Motor neuron (in vitro differentiated cells): ENCODE results near the gene PTP4A1. TPM values are rescaled to one million over a fixed set of nuclear protein-coding genes. Genes with fewer than 3 reads are reported as not detected.
"Not testable (repeated sequence)": the region's sequence is repeated elsewhere in the genome, so short reads cannot be mapped to it uniquely, and the experiment has no call there.

ENCODE experiments used
- ATAC-seq, 8 experiments: fragments of 200-7000 bp; cut with Tn5 transposase; replicated peaks in 6 of 8; 2 replicates each; pipeline ENCODE4 v1.8.0; 2021; ENCODE audit warnings: mild to moderate bottlenecking in 8 of 8, moderate library complexity in 8 of 8
- H3K27ac ChIP-seq, 2 donors: fragments of 250-450 bp; sonication (Bioruptor Pico); 2 replicates each; pipeline ENCODE4 v1.9.0; 2021; ENCODE audit warnings: antibody characterized with exemption in 2 of 2, mild to moderate bottlenecking in 2 of 2, moderate library complexity in 1 of 2
- H3K4me1 ChIP-seq, 2 donors: fragments of 250-450 bp; sonication (Bioruptor Pico); replicated peaks in 1 of 2; 2 replicates each; pipeline ENCODE4 v1.6.1; 2021; ENCODE audit warnings: antibody characterized with exemption in 2 of 2, mild to moderate bottlenecking in 2 of 2, moderate library complexity in 1 of 2
- H3K4me3 ChIP-seq, 5 donors: fragments of 250-450 bp; sonication (Bioruptor Pico); 2 replicates each; pipeline ENCODE4 v1.9.0; 2021; ENCODE audit warnings: antibody characterized with exemption in 5 of 5, mild to moderate bottlenecking in 5 of 5, moderate library complexity in 4 of 5
- WGBS, 10 experiments: fragments of 450-650 bp; shearing (Covaris generic); methylation state at CpG; one replicate each; pipeline ENCODE4 v1.0.0; 2022; 5-methylcytosine and 5-hydroxymethylcytosine counted together
- in situ Hi-C, 9 experiments: fragments of 400-800 bp; cut with MboI; loops; one replicate each; pipeline ENCODE4 v1.15.0; 2021; ENCODE audit warnings: low sequenced_read_pairs in 9 of 9, low pct_unique_long_range_greater_than_20kb in 2 of 9; ENCODE audit not compliant: unreplicated experiment in 9 of 9
- total RNA-seq, 8 experiments: library from RNA; unstranded; fragments of 300-600 nt; gene quantifications; 2 replicates each; pipeline versions ENCODE4 v1.2.3 to v1.2.4, GENCODE V29; 2022

The PTP4A1 gene
- total RNA-seq: 10 to 100 TPM; 34.7 to 79.5 (median 57.4) TPM

- Histone ChIP-seq H3K4me3 (peak within 1 kb of the TSS; percentile 77 to 96 (median 89)), H3K4me1 (peaks cover 12 to 27% of the 10 kb centered on the region in 2 donors), H3K27ac (peak within 1 kb of the TSS; percentile 94 to 96)
- 0% methylated on average over 1 to 10 of the region's 73 CpGs; no CpG with 5 or more reads in 5 of the 10 experiments for WGBS, 10 experiments
- in situ Hi-C loops: loop anchor here in 1 of 9 experiments (25.0 kb wide), 1 partner anchor 185 kb away; no protein-coding TSS in a partner anchor
- ATAC-seq: peak; percentile 67 to 94 (median 92)
These were observed at the start of gene PTP4A1, which contains the start of gene LOC128125822 for GRCh38 chr6:63572044-63572746. PTP4A1 (plus strand) TSS chr6:63572480; CDS start chr6:63576881, 4,401 bp downstream. LOC128125822 (plus strand) TSS chr6:63572480.

GRCh38 chr6:63522911-63523287, 49.4 kb upstream of the PTP4A1 start:
- H3K4me1 ChIP-seq, H3K4me3 ChIP-seq, ATAC-seq, in situ Hi-C loops, H3K27ac ChIP-seq: not testable (repeated sequence)
- WGBS, 10 experiments: 58 to 100% (median 90%) methylated on average over 1 to 7 of the region's 7 CpGs; no CpG with 5 or more reads in 1 of the 10 experiments

DNA sequence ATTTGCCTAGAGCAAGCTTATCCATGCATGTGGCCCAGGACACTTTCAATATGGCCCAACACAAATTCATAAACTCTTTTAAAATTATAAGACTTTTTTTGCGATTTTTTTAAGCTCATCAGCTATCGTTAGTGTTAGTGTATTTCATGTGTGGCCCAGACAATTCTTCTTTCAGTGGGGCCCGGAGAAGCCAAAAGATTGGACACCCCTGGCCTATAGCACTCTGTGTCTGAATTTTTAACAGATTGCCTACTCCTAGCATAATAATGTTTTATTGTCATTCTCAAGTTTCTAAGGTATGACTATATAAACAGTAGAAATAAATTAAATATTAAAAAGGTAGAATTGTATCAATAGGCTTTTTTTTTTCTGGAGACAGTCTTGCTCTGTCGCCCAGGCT, 48.6 kb upstream of the PTP4A1 start:
- in situ Hi-C loops: no loop called here
- WGBS, 10 experiments: 40 to 100% (median 91%) methylated on average over 1 to 4 of the region's 4 CpGs

GRCh38 chr6:63525186-63525878, 46.9 kb upstream of the PTP4A1 start:
- Histone ChIP-seq H3K4me1 (peaks cover 5 to 12% of the 10 kb centered on the region in 2 donors), H3K4me3 (no peak overlapping the region), H3K27ac (no peak overlapping the region)
- in situ Hi-C loops: no loop called here
- WGBS, 10 experiments: 57 to 100% (median 80%) methylated on average over 1 to 7 of the region's 7 CpGs; no CpG with 5 or more reads in 1 of the 10 experiments
- no peak for ATAC-seq

More for the DNA sequence above, 48.6 kb upstream of the PTP4A1 start:
- H3K4me1 ChIP-seq: peaks cover 2 to 12% of the 10 kb centered on the region in 2 donors
- no peak overlapping the region for H3K27ac ChIP-seq
- no peak for ATAC-seq
- no peak overlapping the region for H3K4me3 ChIP-seq

DNA sequence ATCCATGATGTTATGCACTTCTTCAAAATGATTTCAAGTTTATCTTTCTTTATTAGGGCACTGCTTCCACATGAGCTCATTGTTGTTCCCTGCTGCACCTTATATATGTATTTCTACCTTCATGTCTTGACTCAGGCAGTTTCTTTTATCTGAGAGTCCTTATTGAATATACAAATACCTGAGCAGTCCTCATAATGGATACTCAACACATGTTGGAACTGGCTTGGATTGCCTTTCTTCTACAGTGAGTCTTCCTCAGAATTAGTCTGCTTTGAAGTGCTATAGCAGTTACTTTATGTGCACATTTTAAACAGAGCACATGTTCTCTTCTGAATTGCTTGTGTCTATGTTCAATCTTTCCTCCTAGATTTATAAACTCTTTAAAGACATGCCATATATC, 45.3 kb upstream of the PTP4A1 start:
- Histone ChIP-seq H3K27ac (no peak overlapping the region), H3K4me1 (peaks cover 5 to 12% of the 10 kb centered on the region in 2 donors), H3K4me3 (no peak overlapping the region)
- in situ Hi-C loops: no loop called here
- no peak for ATAC-seq

DNA sequence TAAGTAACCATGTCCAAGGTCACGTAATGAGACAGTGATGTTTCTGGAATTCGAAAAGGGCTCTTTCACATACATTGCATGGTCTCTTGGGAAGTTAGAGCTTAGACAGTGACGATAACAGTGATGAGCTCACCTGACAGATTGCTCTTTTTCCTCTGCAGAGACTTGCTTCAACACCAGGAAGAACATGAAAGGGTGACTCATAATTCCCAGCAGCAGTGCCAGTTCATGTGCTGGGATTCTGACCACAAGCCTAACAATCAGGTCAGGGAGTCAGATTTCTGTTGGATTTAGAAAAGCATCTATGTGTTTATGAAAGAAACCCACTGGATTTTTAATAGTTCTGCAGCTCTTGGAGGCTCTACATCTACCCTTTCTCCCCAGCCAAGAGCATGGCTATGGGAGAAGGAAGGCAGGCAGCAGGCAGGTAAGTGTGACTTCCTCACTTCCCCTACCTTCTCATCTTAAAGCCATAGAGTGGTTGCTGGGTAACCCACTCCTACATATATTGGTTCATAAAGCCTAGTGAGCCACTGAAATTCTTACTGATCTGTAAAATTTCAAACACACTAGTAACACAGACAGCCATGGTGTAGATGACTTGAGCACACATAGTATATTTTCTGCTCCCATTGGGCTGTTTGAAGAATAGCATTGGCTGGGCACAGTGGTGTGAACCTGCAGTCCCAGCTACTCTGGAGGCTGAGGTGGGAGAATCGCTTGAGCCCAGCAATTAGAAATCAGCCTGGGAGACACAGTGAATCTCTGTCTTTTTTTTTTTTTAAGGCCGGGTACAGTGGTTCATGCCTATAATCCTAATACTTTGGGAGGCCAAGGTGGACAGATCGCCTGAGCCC, 44.4 kb upstream of the PTP4A1 start:
- in situ Hi-C loops: no loop called here
- peak overlapping the region in 2 of 5 donors; percentile 15 to 19 for H3K4me3 ChIP-seq
- H3K4me1 ChIP-seq: peaks cover 5 to 12% of the 10 kb centered on the region in 2 donors
- H3K27ac ChIP-seq: peak overlapping the region; percentile 60 to 72
- 20 to 100% (median 45%) methylated on average over 1 to 5 of the region's 6 CpGs; no CpG with 5 or more reads in 1 of the 10 experiments for WGBS, 10 experiments
- ATAC-seq: peak; percentile 76 to 99 (median 98)

DNA sequence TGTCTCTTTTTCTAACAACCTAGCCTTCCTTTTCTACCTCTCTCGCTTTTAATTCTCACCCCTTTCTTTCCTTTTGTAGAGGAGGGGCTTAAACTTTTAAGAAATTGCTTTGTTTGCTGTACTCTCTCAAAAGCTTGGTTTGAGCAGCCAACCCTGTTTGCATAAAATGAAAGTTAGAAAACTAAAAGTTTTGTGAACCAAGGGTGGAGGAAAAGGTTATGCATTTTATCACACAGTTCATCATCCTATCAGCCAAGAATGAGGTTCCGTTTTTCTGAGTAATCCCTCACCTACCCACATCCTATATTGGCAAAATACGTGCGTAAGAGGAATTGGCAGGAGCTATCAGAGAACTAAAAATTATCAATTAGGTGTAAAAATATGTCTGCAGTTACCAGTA, 42.8 kb upstream of the PTP4A1 start:
- ATAC-seq: no peak
- Histone ChIP-seq H3K4me1 (peaks cover 5 to 12% of the 10 kb centered on the region in 2 donors), H3K4me3 (no peak overlapping the region), H3K27ac (no peak overlapping the region)
- WGBS, 10 experiments: 28 to 96% (median 71%) methylated on average over 1 to 4 of the region's 4 CpGs
- in situ Hi-C loops: no loop called here

GRCh38 chr6:63530182-63530581, 42.1 kb upstream of the PTP4A1 start:
- ATAC-seq: no peak

GRCh38 chr6:63530991-63531390, 41.3 kb upstream of the PTP4A1 start:
- ATAC-seq: no peak
- Histone ChIP-seq H3K27ac (no peak overlapping the region), H3K4me3 (no peak overlapping the region), H3K4me1 (peaks cover 5 to 12% of the 10 kb centered on the region in 2 donors)
- in situ Hi-C loops: no loop called here
- 33 to 100% (median 90%) methylated on average over 1 of the region's 1 CpG; no CpG with 5 or more reads in 1 of the 10 experiments for WGBS, 10 experiments

More at GRCh38 chr6:63530182-63530581, 42.1 kb upstream of the PTP4A1 start:
- no peak overlapping the region for H3K27ac ChIP-seq
- in situ Hi-C loops: no loop called here
- no peak overlapping the region for H3K4me3 ChIP-seq
- H3K4me1 ChIP-seq: peaks cover 5 to 12% of the 10 kb centered on the region in 2 donors
- 69 to 100% (median 88%) methylated on average over 3 of the region's 3 CpGs; no CpG with 5 or more reads in 2 of the 10 experiments for WGBS, 10 experiments

DNA sequence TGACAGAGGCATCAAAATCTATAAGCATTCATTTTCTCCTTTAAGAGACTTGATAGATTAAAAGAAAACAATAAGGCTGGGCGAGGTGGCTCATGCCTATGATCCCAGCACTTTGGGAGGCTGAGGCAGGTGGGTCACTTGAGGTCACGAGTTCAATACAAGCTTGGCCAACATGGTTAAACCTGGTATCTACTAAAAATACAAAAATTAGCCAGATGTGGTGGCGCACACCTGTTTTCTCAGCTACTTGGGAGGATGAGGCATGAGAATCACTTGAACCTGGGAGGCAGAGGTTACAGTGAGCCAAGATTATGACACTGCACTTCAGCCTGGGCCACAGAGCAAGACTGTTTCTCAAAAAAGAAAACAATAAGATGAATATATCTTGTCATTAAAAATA, 39.3 kb upstream of the PTP4A1 start:
- in situ Hi-C loops: no loop called here
- H3K27ac ChIP-seq: no peak overlapping the region
- peaks cover 3% of the 10 kb centered on the region in 2 donors for H3K4me1 ChIP-seq
- ATAC-seq: no peak
- no peak overlapping the region for H3K4me3 ChIP-seq
- 43 to 100% (median 87%) methylated on average over 1 to 3 of the region's 3 CpGs; no CpG with 5 or more reads in 2 of the 10 experiments for WGBS, 10 experiments

DNA sequence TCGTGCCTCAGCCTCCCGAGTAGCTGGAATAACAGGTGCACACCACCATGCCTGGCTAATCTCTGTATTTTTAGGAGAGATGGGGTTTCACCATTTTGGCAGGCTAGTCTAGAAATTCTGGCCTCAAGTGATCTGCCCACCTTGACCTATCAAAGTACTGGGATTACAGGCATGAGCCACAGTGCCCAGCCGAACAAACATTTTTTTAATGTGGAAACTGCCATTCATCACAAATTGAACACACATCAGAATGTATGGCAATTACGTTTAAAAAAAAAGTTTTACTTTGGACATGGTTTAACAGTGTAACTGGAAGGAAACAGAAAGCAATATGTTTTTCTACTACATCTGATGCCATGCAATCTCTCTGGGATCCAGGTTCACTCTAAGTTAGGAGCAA, 38.3 kb upstream of the PTP4A1 start:
- Histone ChIP-seq H3K4me3 (no peak overlapping the region), H3K27ac (no peak overlapping the region), H3K4me1 (peaks cover 0 to 3% of the 10 kb centered on the region in 2 donors)
- ATAC-seq: no peak
- in situ Hi-C loops: no loop called here
- 0 to 100% (median 70%) methylated on average over 1 to 4 of the region's 4 CpGs; no CpG with 5 or more reads in 3 of the 10 experiments for WGBS, 10 experiments

DNA sequence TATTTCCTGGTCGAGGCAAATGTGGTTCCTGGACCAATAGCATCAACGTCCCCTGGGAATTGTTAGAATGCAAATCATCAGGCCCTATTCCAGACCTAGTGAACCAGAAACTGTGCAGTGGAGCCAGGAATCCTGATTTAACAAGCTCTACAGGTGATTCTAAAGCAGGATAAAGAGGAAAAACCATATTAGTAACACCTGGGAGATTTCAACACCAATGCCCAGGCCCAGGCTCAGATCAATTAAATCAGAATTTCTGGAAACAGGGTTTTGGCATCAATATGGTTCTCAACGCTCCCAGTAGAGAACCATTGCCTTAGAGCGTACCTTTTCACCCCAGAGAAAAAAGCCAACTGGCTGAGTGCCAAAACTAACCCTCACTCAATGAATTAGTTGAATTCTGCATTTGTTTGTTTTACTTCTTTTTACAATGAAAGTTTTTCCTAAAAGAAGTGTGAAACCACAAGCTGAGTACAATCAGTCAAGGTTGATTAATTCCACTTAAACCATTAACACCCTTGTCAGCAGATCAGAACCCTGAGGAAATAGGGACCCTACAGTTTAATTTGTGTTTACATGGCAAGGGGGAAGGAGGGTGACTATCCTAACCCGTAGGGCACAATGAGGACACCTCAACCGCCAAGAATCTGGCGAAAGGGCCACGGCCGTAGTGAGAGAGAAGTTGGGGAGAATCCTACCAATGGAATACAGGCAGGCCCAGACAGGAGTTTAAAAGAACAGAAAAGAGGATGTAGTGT, 34.9 kb upstream of the PTP4A1 start:
- WGBS, 10 experiments: 21 to 78% (median 52%) methylated on average over 3 to 9 of the region's 9 CpGs
- in situ Hi-C loops: no loop called here
- Histone ChIP-seq H3K27ac (no peak overlapping the region), H3K4me3 (no peak overlapping the region), H3K4me1 (no peaks in the 10 kb centered on the region)
- no peak for ATAC-seq
